ENCODE results near the gene LIX1L.

LIX1L gene

GRCh38 chr1:145963265-145964019 lies 5.6 kb upstream of the LIX1L start:
- Histone ChIP-seq H3K36me3 (ENCODE audit: control insufficient read depth, insufficient read depth, low read length) (no peaks in the 10 kb centered on the region), H3K4me1 (ENCODE audit: control insufficient read depth, insufficient read depth, low read length, poor library complexity, severe bottlenecking) (peaks cover 23% of the 10 kb centered on the region), H3K27ac (ENCODE audit: insufficient read depth, low read length, poor library complexity, severe bottlenecking) (peak overlapping the region; percentile 76), H3K27me3 (replicated peaks; ENCODE audit: control insufficient read depth, insufficient read depth, low read length, poor library complexity, severe bottlenecking) (no peaks in the 10 kb centered on the region), H3K4me3 (ENCODE audit: insufficient read depth, low read depth, low read length, poor library complexity, severe bottlenecking) (peak overlapping the region; percentile 71), H3K9me3 (ENCODE audit: control insufficient read depth, low read length) (no peaks in the 10 kb centered on the region)
- no peak for DNase-seq

- Histone ChIP-seq H3K4me1 (ENCODE audit: control insufficient read depth, insufficient read depth, low read length, poor library complexity, severe bottlenecking) (peaks cover 28% of the 10 kb centered on the region), H3K27ac (ENCODE audit: insufficient read depth, low read length, poor library complexity, severe bottlenecking) (peak overlapping the region; percentile 60), H3K27me3 (replicated peaks; ENCODE audit: control insufficient read depth, insufficient read depth, low read length, poor library complexity, severe bottlenecking) (no peaks in the 10 kb centered on the region), H3K4me3 (ENCODE audit: insufficient read depth, low read depth, low read length, poor library complexity, severe bottlenecking) (peak overlapping the region; percentile 71), H3K36me3 (ENCODE audit: control insufficient read depth, insufficient read depth, low read length) (no peaks in the 10 kb centered on the region), H3K9me3 (ENCODE audit: control insufficient read depth, low read length) (no peaks in the 10 kb centered on the region)
- peak in 1 of 3 donors; percentile 36 for DNase-seq
Observed at GRCh38 chr1:145962157-145963102, 4.6 kb upstream of the LIX1L start.

GRCh38 chr1:145961425-145962156 lies 3.8 kb upstream of the LIX1L start:
- Histone ChIP-seq H3K27ac (ENCODE audit: insufficient read depth, low read length, poor library complexity, severe bottlenecking) (peak overlapping the region; percentile 68), H3K27me3 (replicated peaks; ENCODE audit: control insufficient read depth, insufficient read depth, low read length, poor library complexity, severe bottlenecking) (no peaks in the 10 kb centered on the region), H3K4me1 (ENCODE audit: control insufficient read depth, insufficient read depth, low read length, poor library complexity, severe bottlenecking) (peaks cover 31% of the 10 kb centered on the region), H3K9me3 (ENCODE audit: control insufficient read depth, low read length) (no peaks in the 10 kb centered on the region), H3K4me3 (ENCODE audit: insufficient read depth, low read depth, low read length, poor library complexity, severe bottlenecking) (peak overlapping the region; percentile 71), H3K36me3 (ENCODE audit: control insufficient read depth, insufficient read depth, low read length) (no peaks in the 10 kb centered on the region)
- no peak for DNase-seq

GRCh38 chr1:145961109-145961424 lies 3.2 kb upstream of the LIX1L start:
- peaks cover 34% of the 10 kb centered on the region for H3K4me1 ChIP-seq (ENCODE audit: control insufficient read depth, insufficient read depth, low read length, poor library complexity, severe bottlenecking)
- H3K9me3 ChIP-seq (ENCODE audit: control insufficient read depth, low read length), result no peaks in the 10 kb centered on the region
- H3K27me3 ChIP-seq (replicated peaks; ENCODE audit: control insufficient read depth, insufficient read depth, low read length, poor library complexity, severe bottlenecking), result no peaks in the 10 kb centered on the region
- H3K4me3 ChIP-seq (ENCODE audit: insufficient read depth, low read depth, low read length, poor library complexity, severe bottlenecking), result peak overlapping the region; percentile 71
- no peaks in the 10 kb centered on the region for H3K36me3 ChIP-seq (ENCODE audit: control insufficient read depth, insufficient read depth, low read length)
- no peak for DNase-seq
- H3K27ac ChIP-seq (ENCODE audit: insufficient read depth, low read length, poor library complexity, severe bottlenecking), result peak overlapping the region; percentile 68

- Histone ChIP-seq H3K9me3 (ENCODE audit: control insufficient read depth, low read length) (no peaks in the 10 kb centered on the region), H3K4me3 (ENCODE audit: insufficient read depth, low read depth, low read length, poor library complexity, severe bottlenecking) (peak overlapping the region; percentile 71), H3K27ac (ENCODE audit: insufficient read depth, low read length, poor library complexity, severe bottlenecking) (peak overlapping the region; percentile 68), H3K4me1 (ENCODE audit: control insufficient read depth, insufficient read depth, low read length, poor library complexity, severe bottlenecking) (peaks cover 39% of the 10 kb centered on the region), H3K27me3 (replicated peaks; ENCODE audit: control insufficient read depth, insufficient read depth, low read length, poor library complexity, severe bottlenecking) (no peaks in the 10 kb centered on the region), H3K36me3 (ENCODE audit: control insufficient read depth, insufficient read depth, low read length) (no peaks in the 10 kb centered on the region)
- DNase-seq, result peak; percentile 38 to 54 (median 43)
Observed at GRCh38 chr1:145960468-145961108, 2.8 kb upstream of the LIX1L start.

- DNase-seq, result no peak
- peaks cover 42% of the 10 kb centered on the region for H3K4me1 ChIP-seq (ENCODE audit: control insufficient read depth, insufficient read depth, low read length, poor library complexity, severe bottlenecking)
- H3K9me3 ChIP-seq (ENCODE audit: control insufficient read depth, low read length), result no peaks in the 10 kb centered on the region
- peak overlapping the region; percentile 68 for H3K27ac ChIP-seq (ENCODE audit: insufficient read depth, low read length, poor library complexity, severe bottlenecking)
- H3K4me3 ChIP-seq (ENCODE audit: insufficient read depth, low read depth, low read length, poor library complexity, severe bottlenecking), result peak overlapping the region; percentile 71
- H3K27me3 ChIP-seq (replicated peaks; ENCODE audit: control insufficient read depth, insufficient read depth, low read length, poor library complexity, severe bottlenecking), result no peaks in the 10 kb centered on the region
- no peaks in the 10 kb centered on the region for H3K36me3 ChIP-seq (ENCODE audit: control insufficient read depth, insufficient read depth, low read length)
Observed at GRCh38 chr1:145959957-145960467, 2.2 kb upstream of the LIX1L start.

GRCh38 chr1:145959333-145959732 lies 1.5 kb upstream of the LIX1L start:
- H3K27me3 ChIP-seq (replicated peaks; ENCODE audit: control insufficient read depth, insufficient read depth, low read length, poor library complexity, severe bottlenecking), result no peaks in the 10 kb centered on the region
- H3K4me3 ChIP-seq (ENCODE audit: insufficient read depth, low read depth, low read length, poor library complexity, severe bottlenecking), result no peak overlapping the region
- H3K36me3 ChIP-seq (ENCODE audit: control insufficient read depth, insufficient read depth, low read length), result no peaks in the 10 kb centered on the region
- H3K4me1 ChIP-seq (ENCODE audit: control insufficient read depth, insufficient read depth, low read length, poor library complexity, severe bottlenecking), result peaks cover 42% of the 10 kb centered on the region
- no peaks in the 10 kb centered on the region for H3K9me3 ChIP-seq (ENCODE audit: control insufficient read depth, low read length)
- no peak overlapping the region for H3K27ac ChIP-seq (ENCODE audit: insufficient read depth, low read length, poor library complexity, severe bottlenecking)
- no peak for DNase-seq

GRCh38 chr1:145958734-145959133 lies 917 bp upstream of the LIX1L start:
- no peak overlapping the region for H3K27ac ChIP-seq (ENCODE audit: insufficient read depth, low read length, poor library complexity, severe bottlenecking)
- no peak overlapping the region for H3K4me3 ChIP-seq (ENCODE audit: insufficient read depth, low read depth, low read length, poor library complexity, severe bottlenecking)
- DNase-seq, result no peak
- H3K27me3 ChIP-seq (replicated peaks; ENCODE audit: control insufficient read depth, insufficient read depth, low read length, poor library complexity, severe bottlenecking), result no peaks in the 10 kb centered on the region
- no peaks in the 10 kb centered on the region for H3K36me3 ChIP-seq (ENCODE audit: control insufficient read depth, insufficient read depth, low read length)
- H3K4me1 ChIP-seq (ENCODE audit: control insufficient read depth, insufficient read depth, low read length, poor library complexity, severe bottlenecking), result peaks cover 41% of the 10 kb centered on the region
- H3K9me3 ChIP-seq (ENCODE audit: control insufficient read depth, low read length), result no peaks in the 10 kb centered on the region

- H3K4me1 ChIP-seq (ENCODE audit: control insufficient read depth, insufficient read depth, low read length, poor library complexity, severe bottlenecking), result peaks cover 29% of the 10 kb centered on the region
- H3K36me3 ChIP-seq (ENCODE audit: control insufficient read depth, insufficient read depth, low read length), result no peaks in the 10 kb centered on the region
- H3K27me3 ChIP-seq (replicated peaks; ENCODE audit: control insufficient read depth, insufficient read depth, low read length, poor library complexity, severe bottlenecking), result no peaks in the 10 kb centered on the region
- H3K9me3 ChIP-seq (ENCODE audit: control insufficient read depth, low read length), result no peaks in the 10 kb centered on the region
- H3K27ac ChIP-seq (ENCODE audit: insufficient read depth, low read length, poor library complexity, severe bottlenecking), result peak overlapping the region; percentile 92
- no peak for DNase-seq
- H3K4me3 ChIP-seq (ENCODE audit: insufficient read depth, low read depth, low read length, poor library complexity, severe bottlenecking), result peak overlapping the region; percentile 79
Observed at GRCh38 chr1:145956781-145957442, 905 bp downstream of the LIX1L start.

All from effector memory CD4-positive, alpha-beta T cell (primary cell).